COLO668 (cell line): ENCODE results near the gene TTLL11.

Source experiments
- DNase-seq: peaks from one replicate; lab custom pipeline; 2025; ENCODE audit not compliant: unreplicated experiment; lab: John Stamatoyannopoulos, UW

The TTLL11 gene

DNA sequence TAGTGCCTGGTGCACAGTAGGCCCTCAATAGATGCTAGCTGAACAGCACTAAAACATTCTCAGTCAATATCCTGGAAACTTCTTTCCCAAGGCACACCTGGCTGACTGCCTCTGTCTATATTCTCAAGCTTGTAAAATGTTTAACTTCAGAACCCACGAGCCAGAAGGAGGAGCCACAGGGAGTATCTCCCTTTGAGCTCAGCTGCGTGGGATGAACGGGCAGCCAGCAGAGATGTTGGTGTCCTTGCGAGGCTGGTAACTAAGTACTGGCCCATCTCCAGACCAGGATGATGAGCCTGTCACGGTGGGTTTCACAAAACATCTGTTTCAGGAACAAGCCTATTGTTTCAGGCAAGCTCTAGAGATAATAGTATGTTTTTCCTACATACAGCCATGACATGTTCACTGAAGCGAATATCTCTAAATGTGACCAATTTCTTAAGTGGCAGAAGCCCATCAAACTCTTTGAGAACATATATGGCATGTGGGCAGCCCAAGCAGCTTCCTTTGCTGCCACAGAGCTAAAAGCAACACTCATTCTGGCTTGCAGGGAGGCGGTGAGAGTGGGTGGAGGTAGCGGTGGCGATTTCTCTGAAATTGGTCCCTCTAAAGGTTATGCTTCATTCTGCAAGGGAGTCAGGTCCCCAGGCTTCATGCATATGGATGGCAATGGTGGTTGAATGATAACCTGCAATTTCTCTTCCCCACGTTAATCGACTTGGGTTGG is 206.2 kb downstream of the TTLL11 start:
- DNase-seq: no peak

GRCh38 chr9:121885345-121885901 is 207.7 kb downstream of the TTLL11 start:
- DNase-seq: no peak

DNA sequence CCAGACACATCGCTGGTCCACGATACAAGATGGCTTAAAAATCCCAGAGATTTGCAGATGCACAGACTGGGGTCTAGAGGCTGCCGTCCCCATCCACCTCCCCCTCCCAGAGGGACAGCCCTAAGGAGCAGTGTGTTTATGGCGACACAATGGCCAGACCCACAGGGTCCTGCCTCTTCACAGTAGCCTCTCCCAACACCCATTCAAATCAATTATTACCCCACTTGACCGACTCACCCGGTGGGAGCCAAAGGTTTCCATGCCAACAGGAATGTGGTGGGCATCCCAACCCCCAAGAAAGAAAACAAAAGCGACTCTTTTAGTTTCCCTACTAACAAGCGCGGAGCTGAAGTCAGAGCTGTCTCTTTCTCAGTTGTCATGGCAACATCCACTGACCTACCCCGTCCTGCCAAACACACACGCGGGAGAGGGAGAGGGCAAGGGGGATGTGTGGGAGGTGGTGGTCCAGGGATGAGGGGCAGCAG is 209.0 kb downstream of the TTLL11 start:
- DNase-seq: no peak

DNA sequence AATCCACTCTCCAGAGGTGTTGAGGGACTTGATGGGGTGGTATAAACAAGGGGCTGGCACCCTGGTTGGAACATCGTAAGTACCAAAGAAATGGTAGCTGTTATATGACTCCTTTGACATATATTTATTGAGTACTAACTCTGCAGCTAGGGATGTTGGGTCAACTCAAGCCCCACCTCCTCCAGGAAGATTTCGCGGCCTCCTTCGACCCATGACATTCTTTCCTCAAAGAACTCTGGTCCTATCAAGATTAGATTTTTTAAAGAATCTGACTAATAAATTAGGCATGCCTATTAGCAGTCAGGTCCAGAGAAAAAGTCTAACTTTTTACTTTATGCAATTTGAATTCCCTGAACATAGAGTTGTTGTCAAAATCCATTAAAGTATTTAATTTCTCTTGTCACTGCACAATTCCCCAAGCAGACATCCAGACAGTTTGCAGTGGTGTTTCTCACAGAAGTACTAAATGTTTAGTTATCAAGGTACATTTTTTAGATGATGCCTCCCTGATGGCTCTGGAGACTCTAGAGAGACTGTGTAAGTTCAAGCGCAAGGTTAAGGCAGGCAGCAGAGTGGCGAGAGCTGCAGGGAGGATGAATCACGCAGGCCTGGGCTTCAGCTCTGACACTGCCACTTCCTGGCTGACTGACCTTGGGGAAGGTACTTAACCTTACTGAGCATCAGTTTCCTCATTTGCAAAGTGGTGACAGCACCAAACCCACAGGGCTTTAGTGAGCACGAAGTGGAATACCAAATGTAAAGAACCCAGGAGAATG is 209.6 kb downstream of the TTLL11 start:
- DNase-seq: no peak

GRCh38 chr9:121881920-121882500 is 211.1 kb downstream of the TTLL11 start:
- DNase-seq: peak; percentile 12

GRCh38 chr9:121880343-121880898 is 212.7 kb downstream of the TTLL11 start:
- DNase-seq: no peak

- DNase-seq: no peak
Observed at GRCh38 chr9:121878271-121878822, 214.8 kb downstream of the TTLL11 start.

DNA sequence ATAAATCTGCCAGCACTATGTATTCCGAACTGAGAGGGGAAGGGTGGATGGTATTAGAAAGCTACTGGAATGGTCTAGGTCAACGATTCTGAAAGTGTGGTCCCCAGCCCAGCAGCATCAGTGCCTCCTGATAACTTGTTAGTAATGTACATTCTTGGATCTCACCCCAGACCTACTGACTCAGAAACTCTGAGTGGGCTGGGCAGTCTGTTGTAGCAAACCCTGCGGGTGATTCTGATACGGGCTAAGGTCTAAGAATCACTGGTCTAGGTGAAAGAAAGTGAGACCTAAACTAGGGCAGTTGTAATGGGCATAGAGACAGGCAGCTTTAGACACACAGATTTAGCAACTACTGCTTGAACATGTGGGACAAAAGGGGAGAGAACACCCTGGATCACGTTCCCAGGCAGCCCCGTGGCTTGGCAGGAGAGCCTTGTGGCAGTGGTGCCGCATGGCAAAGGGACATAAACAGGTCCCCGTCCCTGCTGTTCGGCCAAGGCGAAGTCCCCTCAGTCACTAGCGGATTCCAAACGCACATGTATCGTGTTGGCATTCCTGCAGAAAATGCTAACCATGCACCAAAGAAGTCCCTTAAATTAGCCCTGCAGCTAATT is 216.3 kb downstream of the TTLL11 start:
- DNase-seq: no peak

DNA sequence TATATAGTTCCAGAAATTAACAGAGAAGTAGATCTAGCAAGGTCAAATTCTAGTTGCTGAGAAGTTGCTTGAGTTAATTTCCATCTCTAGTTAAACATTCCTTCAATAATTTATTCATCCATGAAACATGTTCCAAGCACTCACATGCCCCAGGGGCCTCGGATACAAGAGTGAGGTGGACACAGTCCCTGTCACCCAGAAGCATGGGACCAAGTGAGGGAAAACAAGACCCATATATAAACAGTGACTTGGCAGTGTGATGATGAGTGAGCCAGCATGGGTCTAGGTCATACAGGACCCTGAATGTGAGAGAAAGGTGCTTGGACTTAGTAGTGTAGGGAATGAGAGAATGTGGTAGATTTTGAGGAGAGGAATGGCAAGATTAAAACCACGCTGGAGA is 216.9 kb downstream of the TTLL11 start:
- DNase-seq: no peak

DNA sequence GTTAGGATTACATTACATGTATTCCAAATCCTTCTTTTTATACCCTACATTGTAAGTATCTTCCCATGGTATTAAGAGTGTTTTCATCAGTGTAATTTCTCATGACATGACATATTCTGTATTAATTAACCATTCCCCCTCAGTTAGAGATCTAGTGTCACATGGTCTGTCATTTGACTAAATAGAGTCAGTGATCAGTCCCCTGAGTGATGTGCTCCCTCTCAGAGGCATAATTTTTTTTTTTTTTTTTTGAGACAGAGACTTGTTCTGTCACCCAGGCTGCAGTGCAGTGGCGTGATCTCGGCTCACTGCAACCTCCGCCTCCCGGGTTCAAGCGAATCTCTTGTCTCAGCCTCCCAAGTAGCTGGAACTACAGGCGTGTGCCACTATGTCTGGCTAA is 218.6 kb downstream of the TTLL11 start:
- DNase-seq: no peak

GRCh38 chr9:121871431-121872025 is 221.6 kb downstream of the TTLL11 start:
- DNase-seq: no peak

DNA sequence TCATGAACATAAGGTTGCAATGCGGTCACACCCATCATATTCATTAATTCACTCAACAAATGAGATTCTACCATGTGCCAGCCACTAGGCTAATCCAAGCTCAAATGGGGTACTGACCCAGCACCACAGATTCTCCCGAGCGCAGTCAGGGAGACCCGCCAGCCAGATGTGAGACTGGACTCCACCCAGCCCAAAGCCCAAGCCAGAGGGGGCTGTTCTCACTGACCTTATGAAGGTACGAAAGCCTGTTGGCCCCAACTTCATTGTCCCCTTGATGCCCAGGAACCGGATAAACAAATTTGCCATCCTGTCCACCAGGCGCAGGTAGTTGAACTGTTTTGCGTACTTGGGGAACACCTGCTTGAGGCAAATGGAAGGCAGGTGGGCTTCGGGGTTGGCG is 222.8 kb downstream of the TTLL11 start:
- DNase-seq: no peak

GRCh38 chr9:121868626-121869025 is 224.5 kb downstream of the TTLL11 start:
- DNase-seq: no peak

GRCh38 chr9:121866927-121867326 is 226.2 kb downstream of the TTLL11 start:
- DNase-seq: no peak

- no peak for DNase-seq
Observed at GRCh38 chr9:121865884-121866283, 227.2 kb downstream of the TTLL11 start.

DNA sequence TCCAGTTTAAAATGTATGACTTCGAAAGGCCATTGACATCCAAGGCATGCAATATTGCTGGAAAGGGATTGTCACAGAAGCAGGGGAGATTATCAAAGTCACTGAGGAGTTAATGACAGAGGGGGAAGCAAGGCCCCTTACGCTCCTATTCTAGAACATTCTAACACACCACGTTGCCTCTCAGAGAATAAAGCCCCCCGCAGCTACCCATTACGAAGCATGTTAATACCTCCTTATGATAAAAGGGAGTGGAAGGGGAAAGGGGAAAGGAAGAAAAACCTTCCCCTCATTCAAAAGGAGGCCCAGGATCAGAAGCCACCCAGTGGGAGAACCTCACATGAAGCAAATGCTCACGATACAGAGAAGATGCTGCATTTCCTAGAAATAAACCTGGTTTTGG is 228.0 kb downstream of the TTLL11 start:
- DNase-seq: no peak

GRCh38 chr9:121863955-121864354 is 229.2 kb downstream of the TTLL11 start:
- DNase-seq: no peak

GRCh38 chr9:121862371-121863332 is 230.5 kb downstream of the TTLL11 start:
- no peak for DNase-seq
